Measurements from ENCODE around the gene TBC1D21. TPM values are rescaled to one million over a fixed set of nuclear protein-coding genes. Genes with fewer than 3 reads are reported as not detected.

Gene TBC1D21
- total RNA-seq, 1 donor from 2014 or later, result not detected

- H3K9me3 Mint-ChIP-seq, result no peaks in the 10 kb centered on the region
- peaks cover 30% of the 10 kb centered on the region for H3K27me3 Mint-ChIP-seq
- H3K4me1 Mint-ChIP-seq, result peaks cover 8% of the 10 kb centered on the region
- ChIA-PET CTCF (no interaction called here), POLR2A (no interaction called here)
- ATAC-seq (ENCODE audit: low read depth) (no peak), DNase-seq (no peak)
- no peak for TF ChIP-seq CTCF (IDR thresholded peaks at IDR 0.05)
- intact Hi-C loops (cut with micrococcal nuclease), result no loop called here
- H3K4me3 Mint-ChIP-seq, result no peak overlapping the region
- H3K27ac Mint-ChIP-seq, result no peak overlapping the region
- no peaks in the 10 kb centered on the region for H3K36me3 Mint-ChIP-seq (ENCODE audit: low read depth)
Measured at GRCh38 chr15:73930371-73930770, 57.0 kb downstream of the TBC1D21 start.

GRCh38 chr15:73930790-73931281 lies 57.5 kb downstream of the TBC1D21 start:
- Mint-ChIP-seq H3K36me3 (ENCODE audit: low read depth) (no peaks in the 10 kb centered on the region), H3K27me3 (peaks cover 30% of the 10 kb centered on the region), H3K4me3 (no peak overlapping the region), H3K27ac (no peak overlapping the region), H3K9me3 (no peaks in the 10 kb centered on the region), H3K4me1 (peaks cover 6% of the 10 kb centered on the region)
- no peak for ATAC-seq (ENCODE audit: low read depth)
- POLR2A ChIA-PET, result no interaction called here
- intact Hi-C loops (cut with micrococcal nuclease), result no loop called here
- CTCF ChIA-PET, result no interaction called here
- DNase-seq, result no peak
- no peak for TF ChIP-seq CTCF (IDR thresholded peaks at IDR 0.05)

GRCh38 chr15:73931441-73931840 lies 58.1 kb downstream of the TBC1D21 start:
- H3K27me3 Mint-ChIP-seq, result peaks cover 30% of the 10 kb centered on the region
- DNase-seq, result no peak
- H3K4me1 Mint-ChIP-seq, result peaks cover 5% of the 10 kb centered on the region
- no peaks in the 10 kb centered on the region for H3K36me3 Mint-ChIP-seq (ENCODE audit: low read depth)
- intact Hi-C loops (cut with micrococcal nuclease), result no loop called here
- no peak for ATAC-seq (ENCODE audit: low read depth)
- CTCF ChIA-PET, result interaction anchor here (1.5 kb wide), 1 partner anchor 10 kb away, joined by 3 read pairs; no protein-coding TSS in a partner anchor
- TF ChIP-seq CTCF (IDR thresholded peaks at IDR 0.05), result no peak
- no peak overlapping the region for H3K4me3 Mint-ChIP-seq
- H3K9me3 Mint-ChIP-seq, result no peaks in the 10 kb centered on the region
- no peak overlapping the region for H3K27ac Mint-ChIP-seq
- POLR2A ChIA-PET, result no interaction called here

- DNase-seq (no peak), ATAC-seq (ENCODE audit: low read depth) (no peak)
- Mint-ChIP-seq H3K27ac (no peak overlapping the region), H3K27me3 (peaks cover 30% of the 10 kb centered on the region), H3K4me3 (no peak overlapping the region), H3K9me3 (no peaks in the 10 kb centered on the region), H3K4me1 (peaks cover 5% of the 10 kb centered on the region), H3K36me3 (ENCODE audit: low read depth) (no peaks in the 10 kb centered on the region)
- CTCF ChIA-PET, result interaction anchor here (1.5 kb wide), 1 partner anchor 11 kb away, joined by 3 read pairs; no protein-coding TSS in a partner anchor
- POLR2A ChIA-PET, result no interaction called here
- intact Hi-C loops (cut with micrococcal nuclease), result no loop called here
- TF ChIP-seq CTCF (IDR thresholded peaks at IDR 0.05), result no peak
Measured at GRCh38 chr15:73932381-73933191, 59.2 kb downstream of the TBC1D21 start.

DNA sequence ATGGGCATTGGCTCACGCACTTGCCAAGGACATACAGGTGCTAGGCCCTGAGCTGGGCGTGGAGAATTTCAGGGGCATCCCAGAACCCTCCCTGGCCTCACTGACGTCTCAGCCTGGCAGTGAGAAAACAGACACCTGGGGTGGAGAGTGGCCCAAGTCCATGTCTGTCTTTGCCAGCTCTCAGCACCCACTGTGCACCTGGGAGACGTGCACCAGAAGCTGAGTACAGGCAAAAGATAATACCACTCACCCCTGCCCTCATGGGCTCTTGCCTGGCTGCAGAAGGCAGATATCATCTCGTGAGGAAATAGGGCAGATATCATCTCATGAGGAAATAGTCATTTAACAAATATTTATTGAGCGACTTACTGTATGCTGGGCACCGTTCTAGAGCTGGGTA lies 60.9 kb downstream of the TBC1D21 start:
- no peaks in the 10 kb centered on the region for H3K9me3 Mint-ChIP-seq
- no peak overlapping the region for H3K27ac Mint-ChIP-seq
- ATAC-seq (ENCODE audit: low read depth) (no peak), DNase-seq (no peak)
- H3K36me3 Mint-ChIP-seq (ENCODE audit: low read depth), result no peaks in the 10 kb centered on the region
- no peak for TF ChIP-seq CTCF (IDR thresholded peaks at IDR 0.05)
- ChIA-PET CTCF (no interaction called here), POLR2A (no interaction called here)
- no peaks in the 10 kb centered on the region for H3K4me1 Mint-ChIP-seq
- H3K4me3 Mint-ChIP-seq, result no peak overlapping the region
- peaks cover 22% of the 10 kb centered on the region for H3K27me3 Mint-ChIP-seq
- intact Hi-C loops (cut with micrococcal nuclease), result no loop called here
